GM12873 (cell line): ENCODE data around the gene CST5.

ENCODE experiments used
- CTCF ChIP-seq: IDR thresholded peaks from 2 replicates; pipeline ENCODE4 v1.5.1; 2012; ENCODE audit warnings: low read depth, mild to moderate bottlenecking, moderate library complexity, low read length, control low read depth; ENCODE audit not compliant: insufficient read depth; ENCODE audit errors: missing control alignments

CST5 gene

GRCh38 chr20:23923891-23924435 lies 44.4 kb upstream of the CST5 start:
- TF ChIP-seq CTCF: no peak

- no peak for TF ChIP-seq CTCF
These were observed 43.8 kb upstream of the CST5 start for GRCh38 chr20:23923311-23923710.

GRCh38 chr20:23920408-23921325 lies 41.1 kb upstream of the CST5 start:
- TF ChIP-seq CTCF: no peak

- TF ChIP-seq CTCF: no peak
These were observed 39.3 kb upstream of the CST5 start for GRCh38 chr20:23918896-23919295.

GRCh38 chr20:23918101-23918862 lies 38.7 kb upstream of the CST5 start:
- no peak for TF ChIP-seq CTCF

GRCh38 chr20:23917024-23917725 lies 37.6 kb upstream of the CST5 start:
- TF ChIP-seq CTCF: no peak
